Measurements from ENCODE around the gene KMT5C.

DNA sequence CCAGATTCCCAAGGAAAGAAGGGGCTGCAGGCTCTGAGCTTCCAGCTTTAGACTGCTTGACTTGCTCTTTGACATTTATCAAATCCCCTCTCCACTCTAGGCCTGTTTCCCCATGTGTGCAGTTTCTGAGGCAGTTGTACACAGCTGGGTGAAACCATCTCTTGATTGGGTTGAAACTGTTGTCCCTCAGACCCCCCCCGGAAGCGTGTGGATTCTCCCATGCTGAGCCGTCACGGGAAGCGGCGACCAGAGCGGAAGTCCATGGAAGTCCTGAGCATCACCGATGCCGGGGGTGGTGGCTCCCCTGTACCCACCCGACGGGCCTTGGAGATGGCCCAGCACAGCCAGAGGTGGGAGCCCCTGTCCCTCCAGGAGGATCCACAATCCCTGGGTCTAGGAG, 36.2 kb upstream of the KMT5C start:
- TF ChIP-seq, protein P1, sequence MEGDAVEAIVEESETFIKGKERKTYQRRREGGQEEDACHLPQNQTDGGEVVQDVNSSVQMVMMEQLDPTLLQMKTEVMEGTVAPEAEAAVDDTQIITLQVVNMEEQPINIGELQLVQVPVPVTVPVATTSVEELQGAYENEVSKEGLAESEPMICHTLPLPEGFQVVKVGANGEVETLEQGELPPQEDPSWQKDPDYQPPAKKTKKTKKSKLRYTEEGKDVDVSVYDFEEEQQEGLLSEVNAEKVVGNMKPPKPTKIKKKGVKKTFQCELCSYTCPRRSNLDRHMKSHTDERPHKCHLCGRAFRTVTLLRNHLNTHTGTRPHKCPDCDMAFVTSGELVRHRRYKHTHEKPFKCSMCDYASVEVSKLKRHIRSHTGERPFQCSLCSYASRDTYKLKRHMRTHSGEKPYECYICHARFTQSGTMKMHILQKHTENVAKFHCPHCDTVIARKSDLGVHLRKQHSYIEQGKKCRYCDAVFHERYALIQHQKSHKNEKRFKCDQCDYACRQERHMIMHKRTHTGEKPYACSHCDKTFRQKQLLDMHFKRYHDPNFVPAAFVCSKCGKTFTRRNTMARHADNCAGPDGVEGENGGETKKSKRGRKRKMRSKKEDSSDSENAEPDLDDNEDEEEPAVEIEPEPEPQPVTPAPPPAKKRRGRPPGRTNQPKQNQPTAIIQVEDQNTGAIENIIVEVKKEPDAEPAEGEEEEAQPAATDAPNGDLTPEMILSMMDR (IDR thresholded peaks at IDR 0.05): no peak
- no peak for TF ChIP-seq POLR2A (IDR thresholded peaks at IDR 0.05)
